Neural progenitor cell (in vitro differentiated cells): ENCODE measurements around the gene SF3B2. TPM values are rescaled to one million over a fixed set of nuclear protein-coding genes. Genes with fewer than 3 reads are reported as not detected.

Experiments used
- DNase-seq: peaks from one replicate; pipeline ENCODE4 v3.0.0-alpha.2; 2016; ENCODE audit warnings: low spot score
- H2AFZ ChIP-seq: fragments of 200-600 bp; sonication (generic); replicated peaks from 2 replicates; pipeline ENCODE4 v1.6.1; 2016; ENCODE audit warnings: antibody characterized with exemption
- H3F3A ChIP-seq: fragments of 200-600 bp; sonication (generic); 2 replicates; pipeline ENCODE4 v1.6.1; 2016; ENCODE audit warnings: antibody characterized with exemption, low read depth
- H3K27ac ChIP-seq: fragments of 200-600 bp; sonication (generic); 2 replicates; pipeline ENCODE4 v1.5.1; 2016; ENCODE audit warnings: mild to moderate bottlenecking
- H3K27me3 ChIP-seq: fragments of 200-600 bp; sonication (generic); 2 replicates; pipeline ENCODE4 v1.6.1; 2016; ENCODE audit warnings: mild to moderate bottlenecking, moderate library complexity
- H3K36me3 ChIP-seq: fragments of 200-600 bp; sonication (generic); 2 replicates; pipeline ENCODE4 v1.5.1; 2016
- H3K4me1 ChIP-seq: fragments of 200-600 bp; sonication (generic); 2 replicates; pipeline ENCODE4 v1.6.1; 2016; ENCODE audit warnings: mixed run types
- H3K4me2 ChIP-seq: fragments of 200-600 bp; sonication (generic); 2 replicates; pipeline ENCODE4 v1.6.1; 2016
- H3K4me3 ChIP-seq: fragments of 200-600 bp; sonication (generic); 2 replicates; pipeline ENCODE4 v1.5.1; 2016
- H3K79me2 ChIP-seq: fragments of 200-600 bp; sonication (generic); 2 replicates; pipeline ENCODE4 v1.6.1; 2016; ENCODE audit warnings: low read depth
- H3K9ac ChIP-seq: fragments of 200-600 bp; sonication (generic); 2 replicates; pipeline ENCODE4 v1.6.1; 2016
- H3K9me3 ChIP-seq: fragments of 200-600 bp; sonication (generic); 2 replicates; pipeline ENCODE4 v1.5.1; 2016; ENCODE audit warnings: low read depth
- H4K20me1 ChIP-seq: fragments of 200-600 bp; sonication (generic); 2 replicates; pipeline ENCODE4 v1.6.1; 2016; ENCODE audit warnings: low read depth
- H3K27ac Mint-ChIP-seq: 3 replicates; pipeline ENCODE4 v1.8.0; 2021; ENCODE audit warnings: mixed read lengths
- H3K27me3 Mint-ChIP-seq: 2 replicates; pipeline ENCODE4 v1.8.0; 2022; ENCODE audit warnings: low read depth, mild to moderate bottlenecking, inconsistent platforms, moderate library complexity, mixed read lengths; ENCODE audit not compliant: insufficient read depth
- H3K36me3 Mint-ChIP-seq: 3 replicates; pipeline ENCODE4 v1.8.0; 2021; ENCODE audit warnings: mixed read lengths
- H3K4me1 Mint-ChIP-seq: 3 replicates; pipeline ENCODE4 v1.8.0; 2021; ENCODE audit warnings: mixed read lengths
- H3K4me3 Mint-ChIP-seq: 3 replicates; pipeline ENCODE4 v1.8.0; 2021; ENCODE audit warnings: mild to moderate bottlenecking, moderate library complexity, mixed read lengths
- H3K9me3 Mint-ChIP-seq: 3 replicates; pipeline ENCODE4 v1.8.0; 2020; ENCODE audit warnings: mixed read lengths
- EZH2 ChIP-seq: fragments of 200-600 bp; sonication (generic); IDR thresholded peaks from 2 replicates; pipeline ENCODE4 v1.6.1; 2017; ENCODE audit warnings: antibody characterized with exemption, mild to moderate bottlenecking, moderate library complexity
- EZH2phosphoT487 ChIP-seq: fragments of 200-600 bp; sonication (generic); IDR thresholded peaks from 2 replicates; pipeline ENCODE4 v1.6.1; 2017; ENCODE audit warnings: antibody characterized with exemption
- total RNA-seq: library from RNA; depleted of rRNA; stranded (reverse); fragments of >200 nt; gene quantifications from 2 replicates; pipeline ENCODE4 v1.2.3, GENCODE V29; 2015; ENCODE audit warnings: low replicate concordance
- TF ChIP-seq, protein P1 (sequence below): fragments of 200-600 bp; sonication (generic); IDR thresholded peaks from 2 replicates; pipeline ENCODE4 v1.5.1; 2017; ENCODE audit warnings: antibody characterized with exemption, mild to moderate bottlenecking

The SF3B2 gene
- total RNA-seq, 1 donor from 2014 or later: 198 TPM

- H3K9me3 Mint-ChIP-seq: peaks cover 2% of the 10 kb centered on the region
- H3K27ac Mint-ChIP-seq: no peak overlapping the region
- Histone ChIP-seq H2AFZ (no peak overlapping the region), H3K27ac (no peak overlapping the region), H3K79me2 (peaks cover 29% of the 10 kb centered on the region), H3K4me2 (peak overlapping the region; percentile 94), H3K36me3 (peaks cover 4% of the 10 kb centered on the region), H3K4me3 (peak overlapping the region; percentile 86), H3K9me3 (no peaks in the 10 kb centered on the region), H3K4me1 (peaks cover 24% of the 10 kb centered on the region), H3K27me3 (no peaks in the 10 kb centered on the region), H3F3A (peaks cover 43% of the 10 kb centered on the region), H4K20me1 (peaks cover 8% of the 10 kb centered on the region), H3K9ac (no peak overlapping the region)
- no peaks in the 10 kb centered on the region for H3K27me3 Mint-ChIP-seq
- peak overlapping the region; percentile 90 for H3K4me3 Mint-ChIP-seq
- DNase-seq: no peak
- no peak for TF ChIP-seq EZH2phosphoT487
- H3K36me3 Mint-ChIP-seq: peaks cover 3% of the 10 kb centered on the region
- H3K4me1 Mint-ChIP-seq: peaks cover 43% of the 10 kb centered on the region
Observed at GRCh38 chr11:66047541-66048365, 4.4 kb upstream of the SF3B2 start.

DNA sequence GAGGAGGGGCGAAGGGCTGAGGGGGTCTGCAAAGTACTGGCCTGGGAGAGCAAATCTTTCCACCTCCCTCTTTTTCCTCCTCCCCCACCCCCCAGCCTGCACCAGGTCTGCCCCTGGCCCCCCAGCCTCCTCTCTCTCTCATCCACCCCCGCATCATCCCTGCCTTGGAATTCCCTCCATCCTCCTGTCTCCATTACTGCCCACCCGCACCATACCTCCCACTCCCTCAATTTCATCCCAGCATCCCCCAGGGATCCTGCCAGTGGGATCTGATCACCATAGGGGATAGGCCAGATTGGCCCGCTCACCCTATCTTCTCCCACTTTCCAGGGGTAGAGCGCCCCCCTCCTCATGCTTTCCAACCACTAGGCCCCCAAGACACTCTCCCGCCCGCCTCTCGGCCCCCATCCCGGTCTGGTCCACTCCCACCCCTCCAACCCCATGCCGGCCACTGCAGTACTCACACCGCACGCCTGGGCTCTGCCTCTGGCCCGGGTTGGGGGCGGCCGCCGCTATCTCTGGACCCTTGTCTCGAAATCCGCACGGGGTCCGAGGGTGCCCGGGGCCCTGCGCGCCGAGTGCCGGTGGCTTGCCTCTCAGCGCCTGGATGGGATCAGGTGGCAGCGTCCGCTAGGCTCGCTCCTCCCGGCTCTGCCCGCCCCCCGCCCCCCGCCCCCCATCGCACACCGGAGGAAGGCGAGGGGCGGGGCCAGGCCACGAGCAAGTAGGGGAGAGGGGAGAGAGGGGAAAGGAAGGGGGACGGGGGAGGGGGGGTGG is 3.4 kb upstream of the SF3B2 start, which contains the start of gene GAL3ST3:
GAL3ST3 (minus strand) TSS at position 615 of the 777 bp plus-strand sequence. CDS start 3,746 bp downstream, outside the sequence.
- H3K27ac ChIP-seq: no peak within 1 kb of the TSS
- peak within 1 kb of the TSS; percentile 94 for H3K4me2 ChIP-seq
- H3K27me3 Mint-ChIP-seq: no peaks in the 10 kb centered on the region
- peak within 1 kb of the TSS; percentile 81 for H2AFZ ChIP-seq
- peak; percentile 88 for DNase-seq
- peaks cover 7% of the 10 kb centered on the region for H3K36me3 Mint-ChIP-seq
- peaks cover 39% of the 10 kb centered on the region for H3K79me2 ChIP-seq
- peaks cover 43% of the 10 kb centered on the region for H3F3A ChIP-seq
- H3K27me3 ChIP-seq: no peaks in the 10 kb centered on the region
- H3K9me3 Mint-ChIP-seq: peaks cover 2% of the 10 kb centered on the region
- peak within 1 kb of the TSS; percentile 50 for H3K27ac Mint-ChIP-seq
- TF ChIP-seq, protein P1, sequence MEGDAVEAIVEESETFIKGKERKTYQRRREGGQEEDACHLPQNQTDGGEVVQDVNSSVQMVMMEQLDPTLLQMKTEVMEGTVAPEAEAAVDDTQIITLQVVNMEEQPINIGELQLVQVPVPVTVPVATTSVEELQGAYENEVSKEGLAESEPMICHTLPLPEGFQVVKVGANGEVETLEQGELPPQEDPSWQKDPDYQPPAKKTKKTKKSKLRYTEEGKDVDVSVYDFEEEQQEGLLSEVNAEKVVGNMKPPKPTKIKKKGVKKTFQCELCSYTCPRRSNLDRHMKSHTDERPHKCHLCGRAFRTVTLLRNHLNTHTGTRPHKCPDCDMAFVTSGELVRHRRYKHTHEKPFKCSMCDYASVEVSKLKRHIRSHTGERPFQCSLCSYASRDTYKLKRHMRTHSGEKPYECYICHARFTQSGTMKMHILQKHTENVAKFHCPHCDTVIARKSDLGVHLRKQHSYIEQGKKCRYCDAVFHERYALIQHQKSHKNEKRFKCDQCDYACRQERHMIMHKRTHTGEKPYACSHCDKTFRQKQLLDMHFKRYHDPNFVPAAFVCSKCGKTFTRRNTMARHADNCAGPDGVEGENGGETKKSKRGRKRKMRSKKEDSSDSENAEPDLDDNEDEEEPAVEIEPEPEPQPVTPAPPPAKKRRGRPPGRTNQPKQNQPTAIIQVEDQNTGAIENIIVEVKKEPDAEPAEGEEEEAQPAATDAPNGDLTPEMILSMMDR: no peak
- TF ChIP-seq EZH2: no peak
- no peak for TF ChIP-seq EZH2phosphoT487
- H3K4me1 Mint-ChIP-seq: peaks cover 49% of the 10 kb centered on the region
- peak within 1 kb of the TSS; percentile 90 for H3K4me3 Mint-ChIP-seq
- peaks cover 16% of the 10 kb centered on the region for H4K20me1 ChIP-seq
- peak within 1 kb of the TSS; percentile 86 for H3K4me3 ChIP-seq
- H3K36me3 ChIP-seq: peaks cover 4% of the 10 kb centered on the region
- no peaks in the 10 kb centered on the region for H3K9me3 ChIP-seq
- H3K9ac ChIP-seq: peak within 1 kb of the TSS; percentile 12
- H3K4me1 ChIP-seq: peaks cover 31% of the 10 kb centered on the region

GRCh38 chr11:66050581-66051231 is 1.5 kb upstream of the SF3B2 start:
- Histone ChIP-seq H3K4me3 (peak overlapping the region; percentile 80), H2AFZ (no peak overlapping the region), H3K36me3 (peaks cover 4% of the 10 kb centered on the region), H3F3A (peaks cover 32% of the 10 kb centered on the region), H3K9ac (peak overlapping the region; percentile 38), H3K27me3 (no peaks in the 10 kb centered on the region), H4K20me1 (peaks cover 11% of the 10 kb centered on the region), H3K27ac (peak overlapping the region; percentile 92), H3K9me3 (no peaks in the 10 kb centered on the region), H3K79me2 (peaks cover 52% of the 10 kb centered on the region), H3K4me1 (peaks cover 22% of the 10 kb centered on the region), H3K4me2 (peak overlapping the region; percentile 87)
- TF ChIP-seq EZH2phosphoT487: no peak
- TF ChIP-seq, protein P1: peak; percentile 3
- H3K27me3 Mint-ChIP-seq: no peaks in the 10 kb centered on the region
- H3K27ac Mint-ChIP-seq: peak overlapping the region; percentile 99
- DNase-seq: no peak
- peaks cover 42% of the 10 kb centered on the region for H3K4me1 Mint-ChIP-seq
- peaks cover 14% of the 10 kb centered on the region for H3K36me3 Mint-ChIP-seq
- peak overlapping the region; percentile 96 for H3K4me3 Mint-ChIP-seq
- H3K9me3 Mint-ChIP-seq: no peaks in the 10 kb centered on the region
